Right lobe of liver (tissue), 6 donors: ENCODE data around the gene ARSI. TPM values are rescaled to one million over a fixed set of nuclear protein-coding genes. Genes with fewer than 3 reads are reported as not detected.

Experiments used
- ATAC-seq, 4 donors: fragments of 200-7000 bp; cut with Tn5 transposase; one replicate each; pipeline ENCODE4 v1.9.1; 2020; ENCODE audit warnings: mild to moderate bottlenecking in 4 of 4, moderate library complexity in 4 of 4
- DNase-seq, 3 donors: peaks; one replicate each; pipeline ENCODE4 v3.0.0-alpha.2; 2020
- H3K27ac ChIP-seq, 3 donors: fragments of 200-600 bp; one replicate each; pipeline ENCODE4 v1.8.0; 2022
- H3K27me3 ChIP-seq, 2 donors: fragments of 200-600 bp; one replicate each; pipeline ENCODE4 v1.8.0; 2022
- H3K36me3 ChIP-seq, 4 donors: fragments of 200-600 bp; sonication (generic) in 1 of 4; one replicate each; pipeline versions ENCODE4 v1.5.1 to v1.8.0; 2017 to 2022; ENCODE audit warnings: control low read depth in 1 of 4
- H3K4me1 ChIP-seq, 4 donors: fragments of 200-600 bp; sonication (generic) in 1 of 4; one replicate each; pipeline versions ENCODE4 v1.5.1 to v1.8.0; 2017 to 2022; ENCODE audit warnings: control low read depth in 1 of 4
- H3K4me3 ChIP-seq, 3 donors: fragments of 200-600 bp; one replicate each; pipeline ENCODE4 v1.8.0; 2022
- H3K9me3 ChIP-seq, 4 donors: fragments of 200-600 bp; sonication (generic) in 1 of 4; one replicate each; pipeline versions ENCODE4 v1.5.1 to v1.8.0; 2017 to 2022; ENCODE audit warnings: control low read depth in 1 of 4
- POLR2A ChIP-seq: fragments of 450-650 bp; IDR thresholded peaks from one replicate; pipeline ENCODE4 v1.6.1; 2017; ENCODE audit warnings: antibody characterized with exemption, mild to moderate bottlenecking
- WGBS: methylation state at CpG from one replicate; pipeline ENCODE4 v1.1.6; 2018; ENCODE audit warnings: low coverage, low lambda C conversion rate; ENCODE audit not compliant: insufficient coverage; ENCODE audit errors: missing lambda C conversion rate; 5-methylcytosine and 5-hydroxymethylcytosine counted together
- intact Hi-C, 2 donors: fragments of 100-400 bp; cut with DNase I; formaldehyde crosslinking; loops; one replicate each; pipeline versions ENCODE4 v1.11.2 to v1.14.1; 2022
- total RNA-seq, 6 experiments: library from RNA; depleted of rRNA in 2 of 6; stranded (reverse); fragments of >200 nt in 2 of 6; fragmentation: NEBNext Ultra II Directional in 3 of 6; extraction: Animal tissue kit (Norgen Biotek cat#: 25700) in 3 of 6; gene quantifications; one replicate each; pipeline versions ENCODE4 v1.1.0 to v1.2.4, GENCODE V29; 2016 to 2023
- TF ChIP-seq, protein P1 (sequence below), 4 donors: fragments of 200-600 bp in 3 of 4; fragments of 450-650 bp in 1 of 4; IDR thresholded peaks; one replicate each; pipeline versions ENCODE4 v1.5.1 to v1.8.0; 2016 to 2022; ENCODE audit warnings: antibody characterized with exemption in 4 of 4, mild to moderate bottlenecking in 2 of 4
- donor health status: DM: no; HTN: yes; CAD: no.
- donor health status: DM: no; HTN: no; CAD: no.
- donor health status: DM: no; HTN: no; CAD: no.
- donor health status: DM: no; HTN: yes; CAD: no.
- donor health status: DM: no; HTN: yes; CAD: no.

ARSI gene
- total RNA-seq, 6 experiments from 2014 or later, result 0.06 to 0.51 (median 0.20) TPM; not detected in 1

DNA sequence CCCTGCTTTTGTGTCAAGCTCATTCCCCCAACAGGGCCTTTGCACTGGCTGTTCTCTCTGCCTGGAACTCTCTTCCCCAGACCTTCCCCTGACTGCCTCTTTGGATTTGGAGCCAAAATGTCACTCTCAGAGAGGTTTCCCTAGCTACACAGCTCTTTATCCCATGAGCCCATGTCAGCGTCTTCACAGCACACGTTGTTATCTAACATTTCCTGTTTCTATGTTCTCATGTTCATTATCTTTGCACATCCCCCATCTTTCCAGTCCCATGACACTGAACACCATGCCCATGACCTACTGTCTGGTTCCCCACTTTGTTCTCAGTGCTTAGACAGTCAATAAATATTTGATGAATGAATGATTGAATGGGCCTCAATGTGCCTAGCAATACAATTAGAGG, 26.3 kb upstream of the ARSI start:
- no peak overlapping the region for H3K27ac ChIP-seq
- ATAC-seq (no peak), DNase-seq (no peak)
- H3K4me3 ChIP-seq, result no peak overlapping the region
- H3K27me3 ChIP-seq, result no peaks in the 10 kb centered on the region
- H3K9me3 ChIP-seq, result no peaks in the 10 kb centered on the region
- intact Hi-C loops, result no loop called here
- no peaks in the 10 kb centered on the region for H3K36me3 ChIP-seq
- TF ChIP-seq POLR2A, result no peak
- TF ChIP-seq, protein P1, sequence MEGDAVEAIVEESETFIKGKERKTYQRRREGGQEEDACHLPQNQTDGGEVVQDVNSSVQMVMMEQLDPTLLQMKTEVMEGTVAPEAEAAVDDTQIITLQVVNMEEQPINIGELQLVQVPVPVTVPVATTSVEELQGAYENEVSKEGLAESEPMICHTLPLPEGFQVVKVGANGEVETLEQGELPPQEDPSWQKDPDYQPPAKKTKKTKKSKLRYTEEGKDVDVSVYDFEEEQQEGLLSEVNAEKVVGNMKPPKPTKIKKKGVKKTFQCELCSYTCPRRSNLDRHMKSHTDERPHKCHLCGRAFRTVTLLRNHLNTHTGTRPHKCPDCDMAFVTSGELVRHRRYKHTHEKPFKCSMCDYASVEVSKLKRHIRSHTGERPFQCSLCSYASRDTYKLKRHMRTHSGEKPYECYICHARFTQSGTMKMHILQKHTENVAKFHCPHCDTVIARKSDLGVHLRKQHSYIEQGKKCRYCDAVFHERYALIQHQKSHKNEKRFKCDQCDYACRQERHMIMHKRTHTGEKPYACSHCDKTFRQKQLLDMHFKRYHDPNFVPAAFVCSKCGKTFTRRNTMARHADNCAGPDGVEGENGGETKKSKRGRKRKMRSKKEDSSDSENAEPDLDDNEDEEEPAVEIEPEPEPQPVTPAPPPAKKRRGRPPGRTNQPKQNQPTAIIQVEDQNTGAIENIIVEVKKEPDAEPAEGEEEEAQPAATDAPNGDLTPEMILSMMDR (IDR thresholded peaks at IDR 0.05), result no peak
- 48% methylated on average over 2 of the region's 2 CpGs for WGBS
- H3K4me1 ChIP-seq, result no peaks in the 10 kb centered on the region

GRCh38 chr5:150328515-150328914, 25.8 kb upstream of the ARSI start:
- Histone ChIP-seq H3K27ac (no peak overlapping the region), H3K27me3 (no peaks in the 10 kb centered on the region), H3K36me3 (no peaks in the 10 kb centered on the region), H3K4me3 (no peak overlapping the region), H3K9me3 (no peaks in the 10 kb centered on the region), H3K4me1 (no peaks in the 10 kb centered on the region)
- WGBS, result 80% methylated on average over 1 of the region's 2 CpGs
- intact Hi-C loops, result no loop called here
- TF ChIP-seq, protein P1 (IDR thresholded peaks at IDR 0.05), result no peak
- TF ChIP-seq POLR2A, result no peak
- ATAC-seq (no peak), DNase-seq (no peak)

GRCh38 chr5:150327139-150327538, 24.4 kb upstream of the ARSI start:
- Histone ChIP-seq H3K9me3 (no peaks in the 10 kb centered on the region), H3K4me1 (no peaks in the 10 kb centered on the region), H3K36me3 (no peaks in the 10 kb centered on the region), H3K27ac (no peak overlapping the region), H3K4me3 (no peak overlapping the region), H3K27me3 (no peaks in the 10 kb centered on the region)
- intact Hi-C loops, result no loop called here
- DNase-seq (no peak), ATAC-seq (no peak)
- TF ChIP-seq, protein P1 (IDR thresholded peaks at IDR 0.05), result no peak
- TF ChIP-seq POLR2A, result no peak
- 85% methylated on average over 3 of the region's 3 CpGs for WGBS

- no peaks in the 10 kb centered on the region for H3K9me3 ChIP-seq
- intact Hi-C loops, result no loop called here
- no peak for ATAC-seq
- WGBS, result 45% methylated on average over 2 of the region's 2 CpGs
- DNase-seq, result no peak
- no peak overlapping the region for H3K27ac ChIP-seq
- no peaks in the 10 kb centered on the region for H3K27me3 ChIP-seq
- no peaks in the 10 kb centered on the region for H3K36me3 ChIP-seq
- no peak overlapping the region for H3K4me3 ChIP-seq
- TF ChIP-seq, protein P1 (IDR thresholded peaks at IDR 0.05), result no peak
- TF ChIP-seq POLR2A, result no peak
- H3K4me1 ChIP-seq, result no peaks in the 10 kb centered on the region
These were observed 24.0 kb upstream of the ARSI start for GRCh38 chr5:150326707-150327106.

DNA sequence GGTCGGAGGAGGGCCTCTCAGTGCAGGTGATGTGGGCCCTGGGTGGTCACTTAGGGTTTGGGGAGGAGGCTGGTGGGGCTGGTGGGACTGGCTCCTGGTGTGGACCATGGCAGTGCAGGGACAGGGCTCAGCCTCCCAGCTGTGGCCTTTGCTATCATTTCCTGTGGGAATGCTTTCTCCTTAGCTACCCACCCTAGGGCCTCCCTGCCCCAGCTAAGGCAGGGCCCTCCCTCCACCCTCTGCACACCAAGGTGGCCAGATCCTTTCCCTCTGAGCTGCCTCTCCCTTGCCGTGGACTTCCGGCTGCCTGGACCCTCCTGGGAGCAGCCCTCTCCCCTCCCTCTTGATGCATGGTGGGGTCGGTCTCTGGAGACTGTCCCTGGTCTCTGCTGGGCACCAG, 22.7 kb upstream of the ARSI start:
- 67% methylated on average over 1 of the region's 4 CpGs for WGBS
- H3K4me1 ChIP-seq, result no peaks in the 10 kb centered on the region
- no peaks in the 10 kb centered on the region for H3K9me3 ChIP-seq
- H3K36me3 ChIP-seq, result no peaks in the 10 kb centered on the region
- H3K4me3 ChIP-seq, result no peak overlapping the region
- DNase-seq, result no peak
- TF ChIP-seq POLR2A, result no peak
- TF ChIP-seq, protein P1 (IDR thresholded peaks at IDR 0.05), result no peak
- intact Hi-C loops, result no loop called here
- peak in 1 of 4 donors; percentile 12 for ATAC-seq
- no peak overlapping the region for H3K27ac ChIP-seq
- no peaks in the 10 kb centered on the region for H3K27me3 ChIP-seq
